GM12878 (cell line): ENCODE data around the gene SFT2D1. TPM values are rescaled to one million over a fixed set of nuclear protein-coding genes. Genes with fewer than 3 reads are reported as not detected.

Experiments used
- ASH2L ChIP-seq: fragments of 300-600, 200-600 bp; sonication (generic); IDR thresholded peaks from 2 replicates; pipeline ENCODE4 v1.6.1; 2017; ENCODE audit warnings: low read depth, mild to moderate bottlenecking, borderline replicate concordance
- BCL11A ChIP-seq: IDR thresholded peaks from 2 replicates; pipeline ENCODE4 v1.6.1; 2011; ENCODE audit warnings: low read depth, low read length
- BHLHE40 ChIP-seq, 2 experiments: fragments of 450-650 bp in 1 of 2; IDR thresholded peaks; 2 replicates each; pipeline ENCODE4 v1.6.1; 2011 to 2017; ENCODE audit warnings: low read depth in 2 of 2, borderline replicate concordance in 1 of 2, improper control_type of control experiment in 1 of 2, low read length in 1 of 2, mild to moderate bottlenecking in 1 of 2
- ETV6 ChIP-seq, 2 experiments: fragments of 450-650 bp in 1 of 2; IDR thresholded peaks in 1 of 2; conservative IDR thresholded peaks in 1 of 2; 2 replicates each; pipeline ENCODE4 v1.6.1; 2014; ENCODE audit warnings: antibody characterized with exemption in 1 of 2, borderline replicate concordance in 1 of 2, low read depth in 1 of 2, mild to moderate bottlenecking in 1 of 2, moderate library complexity in 1 of 2
- FOXM1 ChIP-seq: IDR thresholded peaks from 2 replicates; pipeline ENCODE4 v1.6.1; 2012; ENCODE audit warnings: low read depth, mild to moderate bottlenecking, inconsistent platforms, low read length, moderate library complexity
- GATAD2B ChIP-seq: fragments of 450-650 bp; conservative IDR thresholded peaks from 2 replicates; pipeline ENCODE4 v1.6.1; 2017; ENCODE audit warnings: low read depth, mild to moderate bottlenecking, moderate library complexity
- MEF2B ChIP-seq: fragments of 450-650 bp; IDR thresholded peaks from 2 replicates; pipeline ENCODE4 v1.6.1; 2018; ENCODE audit warnings: mild to moderate bottlenecking, moderate library complexity; ENCODE audit not compliant: partially characterized antibody, poor library complexity, severe bottlenecking
- MTA2 ChIP-seq: fragments of 450-650 bp; IDR thresholded peaks from 2 replicates; pipeline ENCODE4 v1.6.1; 2016; ENCODE audit warnings: low read depth, mild to moderate bottlenecking, moderate library complexity
- RELA ChIP-seq: fragments of 450-650 bp; IDR thresholded peaks from 2 replicates; pipeline ENCODE4 v1.8.0; 2014; ENCODE audit warnings: borderline replicate concordance; ENCODE audit not compliant: partially characterized antibody
- SMAD5 ChIP-seq: IDR thresholded peaks from 2 replicates; pipeline ENCODE4 v1.6.1; 2016; ENCODE audit warnings: antibody characterized with exemption, low read depth
- SPI1 ChIP-seq: IDR thresholded peaks from 2 replicates; pipeline ENCODE4 v1.6.1; 2011; ENCODE audit warnings: low read depth, mild to moderate bottlenecking, low read length, moderate library complexity, borderline replicate concordance; ENCODE audit not compliant: insufficient read depth
- SRF ChIP-seq, 2 experiments: IDR thresholded peaks; 2 replicates each; pipeline ENCODE4 v1.6.1; 2011; ENCODE audit warnings: low read depth in 2 of 2, low read length in 2 of 2, mild to moderate bottlenecking in 1 of 2, moderate library complexity in 1 of 2
- TCF12 ChIP-seq: IDR thresholded peaks from 2 replicates; pipeline ENCODE4 v1.6.1; 2011; ENCODE audit warnings: low read depth, mild to moderate bottlenecking, low read length
- WRNIP1 ChIP-seq: IDR thresholded peaks from 2 replicates; pipeline ENCODE4 v1.6.1; 2011; ENCODE audit warnings: low read depth, low read length, improper control_type of control experiment, borderline replicate concordance
- YBX1 ChIP-seq: fragments of 450-650 bp; IDR thresholded peaks from 2 replicates; pipeline ENCODE4 v1.6.1; 2016; ENCODE audit warnings: antibody characterized with exemption
- ZBED1 ChIP-seq: IDR thresholded peaks from 2 replicates; pipeline ENCODE4 v1.6.1; 2016; ENCODE audit warnings: borderline replicate concordance
- ZNF207 ChIP-seq: fragments of 450-650 bp; IDR thresholded peaks from 2 replicates; pipeline ENCODE4 v1.6.1; 2014; ENCODE audit warnings: antibody characterized with exemption, mild to moderate bottlenecking, borderline replicate concordance
- ZNF24 ChIP-seq: fragments of 450-650 bp; IDR thresholded peaks from 2 replicates; pipeline ENCODE4 v1.6.1; 2017; ENCODE audit warnings: antibody characterized with exemption, mild to moderate bottlenecking
- polyA plus RNA-seq, 11 experiments: library from polyadenylated mRNA; depleted of rRNA in 4 of 11; unstranded in 6 of 11; stranded (reverse) in 5 of 11; fragments of >200 nt; fragmentation: Nextera tagmentation in 4 of 11; fragmentation: Illumina TruSeq in 1 of 11; extraction: Ambion mirVana in 4 of 11; extraction: Trizol in 1 of 11; gene quantifications; 1 replicate in 1 of 11; 2 replicates in 10 of 11; pipeline versions ENCODE4 v1.2.1 to v1.2.3, GENCODE V29; 2011 to 2016; ENCODE audit warnings: inconsistent platforms in 2 of 11, missing spikeins in 2 of 11, low read depth in 1 of 11
- total RNA-seq, 4 experiments: library from RNA; depleted of rRNA in 3 of 4; stranded (reverse); fragments of >200 nt in 3 of 4; fragmentation: Illumina TruSeq in 1 of 4; extraction: Trizol in 1 of 4; gene quantifications; 2 replicates each; pipeline versions ENCODE4 v1.2.1 to v1.2.3, GENCODE V29; 2013 to 2021
- TF ChIP-seq, protein P1 (sequence below): IDR thresholded peaks from 2 replicates; pipeline ENCODE4 v1.6.1; 2012; ENCODE audit warnings: low read length, inconsistent platforms
- TF ChIP-seq, protein P2 (sequence below): fragments of 450-650 bp; IDR thresholded peaks from 2 replicates; pipeline ENCODE4 v1.6.1; 2017; ENCODE audit warnings: borderline replicate concordance
- TF ChIP-seq, protein P3 (sequence below): fragments of 450-650 bp; IDR thresholded peaks from 2 replicates; pipeline ENCODE4 v1.6.1; 2017; ENCODE audit warnings: mild to moderate bottlenecking, moderate library complexity

Gene SFT2D1
- total and polyA plus RNA-seq, 10 of the 15 experiments (the other 5 are each of a cell fraction or from before 2014, with no cell fraction given): 69.5 to 281 (median 124) TPM

DNA sequence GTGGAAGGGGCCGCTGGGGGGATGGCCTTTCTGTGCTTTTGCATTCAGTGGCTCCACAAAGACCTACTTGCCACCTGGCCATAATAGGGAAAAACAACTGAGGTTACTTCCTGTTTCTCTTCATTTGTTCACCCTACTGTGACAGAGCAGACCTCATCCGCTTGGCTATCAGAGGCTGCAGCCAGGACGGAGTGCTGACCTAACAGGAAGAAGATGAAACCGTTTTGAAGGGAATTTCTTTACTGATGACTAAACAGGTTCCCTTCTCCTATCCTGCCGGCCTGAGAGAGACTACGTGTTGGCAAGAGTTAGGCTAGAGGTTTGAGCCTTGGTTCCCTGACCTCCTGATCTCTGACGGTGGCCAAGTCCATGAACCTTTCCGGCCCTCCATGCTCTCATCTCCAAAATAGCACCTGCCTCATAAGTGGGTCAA is 55.5 kb downstream of the SFT2D1 start (continued):
- TF ChIP-seq RELA: peak; percentile 38
- 0 out of 2 replicates have a peak, but pooled peaks have one; percentile 36 for TF ChIP-seq FOXM1
- TF ChIP-seq ETV6 (conservative IDR thresholded peaks at IDR 0.05 in 1 of 2, IDR thresholded peaks at IDR 0.05 in 1 of 2; ENCODE audit: borderline replicate concordance in 1 of 2, low read depth in 1 of 2): no peak; a peak in 1 of 4 replicates
- TF ChIP-seq BHLHE40 (IDR thresholded peaks at IDR 0.05; ENCODE audit: borderline replicate concordance in 1 of 2, low read depth in 2 of 2, low read length in 1 of 2): no peak
- TF ChIP-seq, protein P1, sequence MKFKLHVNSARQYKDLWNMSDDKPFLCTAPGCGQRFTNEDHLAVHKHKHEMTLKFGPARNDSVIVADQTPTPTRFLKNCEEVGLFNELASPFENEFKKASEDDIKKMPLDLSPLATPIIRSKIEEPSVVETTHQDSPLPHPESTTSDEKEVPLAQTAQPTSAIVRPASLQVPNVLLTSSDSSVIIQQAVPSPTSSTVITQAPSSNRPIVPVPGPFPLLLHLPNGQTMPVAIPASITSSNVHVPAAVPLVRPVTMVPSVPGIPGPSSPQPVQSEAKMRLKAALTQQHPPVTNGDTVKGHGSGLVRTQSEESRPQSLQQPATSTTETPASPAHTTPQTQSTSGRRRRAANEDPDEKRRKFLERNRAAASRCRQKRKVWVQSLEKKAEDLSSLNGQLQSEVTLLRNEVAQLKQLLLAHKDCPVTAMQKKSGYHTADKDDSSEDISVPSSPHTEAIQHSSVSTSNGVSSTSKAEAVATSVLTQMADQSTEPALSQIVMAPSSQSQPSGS: peak; percentile 68; the same call in 1 of the 2 replicates
- TF ChIP-seq SMAD5: no peak
- no peak for TF ChIP-seq ASH2L
- TF ChIP-seq, protein P2, sequence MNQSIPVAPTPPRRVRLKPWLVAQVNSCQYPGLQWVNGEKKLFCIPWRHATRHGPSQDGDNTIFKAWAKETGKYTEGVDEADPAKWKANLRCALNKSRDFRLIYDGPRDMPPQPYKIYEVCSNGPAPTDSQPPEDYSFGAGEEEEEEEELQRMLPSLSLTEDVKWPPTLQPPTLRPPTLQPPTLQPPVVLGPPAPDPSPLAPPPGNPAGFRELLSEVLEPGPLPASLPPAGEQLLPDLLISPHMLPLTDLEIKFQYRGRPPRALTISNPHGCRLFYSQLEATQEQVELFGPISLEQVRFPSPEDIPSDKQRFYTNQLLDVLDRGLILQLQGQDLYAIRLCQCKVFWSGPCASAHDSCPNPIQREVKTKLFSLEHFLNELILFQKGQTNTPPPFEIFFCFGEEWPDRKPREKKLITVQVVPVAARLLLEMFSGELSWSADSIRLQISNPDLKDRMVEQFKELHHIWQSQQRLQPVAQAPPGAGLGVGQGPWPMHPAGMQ: no peak
- TF ChIP-seq SRF (IDR thresholded peaks at IDR 0.05; ENCODE audit: low read depth in 2 of 2, low read length in 2 of 2): peak; percentile 84 to 97
- no peak; the same call in 1 of the 2 replicates for TF ChIP-seq ZNF207
- TF ChIP-seq MTA2: peak; percentile 34
- 0 out of 2 replicates have a peak, but pooled peaks have one; percentile 30 for TF ChIP-seq GATAD2B
- TF ChIP-seq ZBED1: no peak; the same call in 1 of the 2 replicates
- TF ChIP-seq YBX1: no peak
- TF ChIP-seq SPI1: no peak
- TF ChIP-seq WRNIP1: no peak
- TF ChIP-seq ZNF24: peak; percentile 66
- TF ChIP-seq BCL11A: no peak
- no peak for TF ChIP-seq MEF2B
- TF ChIP-seq, protein P3, sequence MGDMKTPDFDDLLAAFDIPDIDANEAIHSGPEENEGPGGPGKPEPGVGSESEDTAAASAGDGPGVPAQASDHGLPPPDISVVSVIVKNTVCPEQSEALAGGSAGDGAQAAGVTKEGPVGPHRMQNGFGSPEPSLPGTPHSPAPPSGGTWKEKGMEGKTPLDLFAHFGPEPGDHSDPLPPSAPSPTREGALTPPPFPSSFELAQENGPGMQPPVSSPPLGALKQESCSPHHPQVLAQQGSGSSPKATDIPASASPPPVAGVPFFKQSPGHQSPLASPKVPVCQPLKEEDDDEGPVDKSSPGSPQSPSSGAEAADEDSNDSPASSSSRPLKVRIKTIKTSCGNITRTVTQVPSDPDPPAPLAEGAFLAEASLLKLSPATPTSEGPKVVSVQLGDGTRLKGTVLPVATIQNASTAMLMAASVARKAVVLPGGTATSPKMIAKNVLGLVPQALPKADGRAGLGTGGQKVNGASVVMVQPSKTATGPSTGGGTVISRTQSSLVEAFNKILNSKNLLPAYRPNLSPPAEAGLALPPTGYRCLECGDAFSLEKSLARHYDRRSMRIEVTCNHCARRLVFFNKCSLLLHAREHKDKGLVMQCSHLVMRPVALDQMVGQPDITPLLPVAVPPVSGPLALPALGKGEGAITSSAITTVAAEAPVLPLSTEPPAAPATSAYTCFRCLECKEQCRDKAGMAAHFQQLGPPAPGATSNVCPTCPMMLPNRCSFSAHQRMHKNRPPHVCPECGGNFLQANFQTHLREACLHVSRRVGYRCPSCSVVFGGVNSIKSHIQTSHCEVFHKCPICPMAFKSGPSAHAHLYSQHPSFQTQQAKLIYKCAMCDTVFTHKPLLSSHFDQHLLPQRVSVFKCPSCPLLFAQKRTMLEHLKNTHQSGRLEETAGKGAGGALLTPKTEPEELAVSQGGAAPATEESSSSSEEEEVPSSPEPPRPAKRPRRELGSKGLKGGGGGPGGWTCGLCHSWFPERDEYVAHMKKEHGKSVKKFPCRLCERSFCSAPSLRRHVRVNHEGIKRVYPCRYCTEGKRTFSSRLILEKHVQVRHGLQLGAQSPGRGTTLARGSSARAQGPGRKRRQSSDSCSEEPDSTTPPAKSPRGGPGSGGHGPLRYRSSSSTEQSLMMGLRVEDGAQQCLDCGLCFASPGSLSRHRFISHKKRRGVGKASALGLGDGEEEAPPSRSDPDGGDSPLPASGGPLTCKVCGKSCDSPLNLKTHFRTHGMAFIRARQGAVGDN: peak; percentile 69; the same call in 1 of the 2 replicates
- peak; percentile 50; the same call in 1 of the 2 replicates for TF ChIP-seq TCF12
